ENCODE measurements around the gene HGFAC.

The HGFAC gene

DNA sequence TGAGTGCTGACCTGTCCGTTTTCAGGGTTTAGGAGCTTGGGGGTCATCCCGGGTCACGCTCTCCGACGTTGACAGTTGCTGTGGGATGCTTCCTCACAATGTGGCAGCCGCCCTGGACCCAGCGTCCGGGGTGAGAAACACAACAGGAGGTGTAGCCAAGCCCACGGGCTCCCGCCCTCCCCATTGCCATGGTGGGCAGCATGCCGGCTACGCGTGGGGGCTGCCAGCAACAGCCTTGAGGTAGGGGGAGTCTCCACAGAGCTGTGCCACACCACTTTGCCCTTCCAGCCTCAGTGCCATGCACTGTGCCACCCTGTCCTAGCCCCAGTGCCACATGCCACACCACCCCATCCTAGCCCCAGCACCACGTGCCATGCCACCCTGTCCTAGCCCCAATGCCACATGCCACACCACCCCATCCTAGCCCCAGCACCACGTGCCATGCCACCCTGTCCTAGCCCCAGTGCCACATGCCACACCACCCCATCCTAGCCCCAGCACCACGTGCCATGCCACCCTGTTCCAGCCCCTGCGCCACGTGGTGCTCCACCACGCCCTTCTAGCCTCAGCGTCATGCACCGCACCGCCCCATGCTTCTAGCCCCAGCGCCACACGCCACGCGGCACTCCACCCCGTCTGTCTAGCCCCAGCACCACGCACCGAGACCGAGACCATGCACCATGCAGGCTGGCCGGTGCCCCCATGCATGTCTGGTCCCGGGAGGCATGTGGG is 8.5 kb upstream of the HGFAC start:
- TF ChIP-seq GABPA (IDR thresholded peaks at IDR 0.05; ENCODE audit: low read depth) (no peak), POLR2AphosphoS5 (IDR thresholded peaks at IDR 0.05; ENCODE audit: low read depth) (no peak), SPI1 (IDR thresholded peaks at IDR 0.05; ENCODE audit: borderline replicate concordance, low read depth) (no peak)
- TF ChIP-seq, protein P1, sequence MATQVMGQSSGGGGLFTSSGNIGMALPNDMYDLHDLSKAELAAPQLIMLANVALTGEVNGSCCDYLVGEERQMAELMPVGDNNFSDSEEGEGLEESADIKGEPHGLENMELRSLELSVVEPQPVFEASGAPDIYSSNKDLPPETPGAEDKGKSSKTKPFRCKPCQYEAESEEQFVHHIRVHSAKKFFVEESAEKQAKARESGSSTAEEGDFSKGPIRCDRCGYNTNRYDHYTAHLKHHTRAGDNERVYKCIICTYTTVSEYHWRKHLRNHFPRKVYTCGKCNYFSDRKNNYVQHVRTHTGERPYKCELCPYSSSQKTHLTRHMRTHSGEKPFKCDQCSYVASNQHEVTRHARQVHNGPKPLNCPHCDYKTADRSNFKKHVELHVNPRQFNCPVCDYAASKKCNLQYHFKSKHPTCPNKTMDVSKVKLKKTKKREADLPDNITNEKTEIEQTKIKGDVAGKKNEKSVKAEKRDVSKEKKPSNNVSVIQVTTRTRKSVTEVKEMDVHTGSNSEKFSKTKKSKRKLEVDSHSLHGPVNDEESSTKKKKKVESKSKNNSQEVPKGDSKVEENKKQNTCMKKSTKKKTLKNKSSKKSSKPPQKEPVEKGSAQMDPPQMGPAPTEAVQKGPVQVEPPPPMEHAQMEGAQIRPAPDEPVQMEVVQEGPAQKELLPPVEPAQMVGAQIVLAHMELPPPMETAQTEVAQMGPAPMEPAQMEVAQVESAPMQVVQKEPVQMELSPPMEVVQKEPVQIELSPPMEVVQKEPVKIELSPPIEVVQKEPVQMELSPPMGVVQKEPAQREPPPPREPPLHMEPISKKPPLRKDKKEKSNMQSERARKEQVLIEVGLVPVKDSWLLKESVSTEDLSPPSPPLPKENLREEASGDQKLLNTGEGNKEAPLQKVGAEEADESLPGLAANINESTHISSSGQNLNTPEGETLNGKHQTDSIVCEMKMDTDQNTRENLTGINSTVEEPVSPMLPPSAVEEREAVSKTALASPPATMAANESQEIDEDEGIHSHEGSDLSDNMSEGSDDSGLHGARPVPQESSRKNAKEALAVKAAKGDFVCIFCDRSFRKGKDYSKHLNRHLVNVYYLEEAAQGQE (IDR thresholded peaks at IDR 0.05; ENCODE audit: insufficient replicate concordance, low read depth): no peak
- TF ChIP-seq, protein P2, sequence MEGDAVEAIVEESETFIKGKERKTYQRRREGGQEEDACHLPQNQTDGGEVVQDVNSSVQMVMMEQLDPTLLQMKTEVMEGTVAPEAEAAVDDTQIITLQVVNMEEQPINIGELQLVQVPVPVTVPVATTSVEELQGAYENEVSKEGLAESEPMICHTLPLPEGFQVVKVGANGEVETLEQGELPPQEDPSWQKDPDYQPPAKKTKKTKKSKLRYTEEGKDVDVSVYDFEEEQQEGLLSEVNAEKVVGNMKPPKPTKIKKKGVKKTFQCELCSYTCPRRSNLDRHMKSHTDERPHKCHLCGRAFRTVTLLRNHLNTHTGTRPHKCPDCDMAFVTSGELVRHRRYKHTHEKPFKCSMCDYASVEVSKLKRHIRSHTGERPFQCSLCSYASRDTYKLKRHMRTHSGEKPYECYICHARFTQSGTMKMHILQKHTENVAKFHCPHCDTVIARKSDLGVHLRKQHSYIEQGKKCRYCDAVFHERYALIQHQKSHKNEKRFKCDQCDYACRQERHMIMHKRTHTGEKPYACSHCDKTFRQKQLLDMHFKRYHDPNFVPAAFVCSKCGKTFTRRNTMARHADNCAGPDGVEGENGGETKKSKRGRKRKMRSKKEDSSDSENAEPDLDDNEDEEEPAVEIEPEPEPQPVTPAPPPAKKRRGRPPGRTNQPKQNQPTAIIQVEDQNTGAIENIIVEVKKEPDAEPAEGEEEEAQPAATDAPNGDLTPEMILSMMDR (IDR thresholded peaks at IDR 0.05; ENCODE audit: insufficient read depth, low read length): no peak
- DNase-seq (ENCODE audit: low read depth in 1 of 2, low spot score in 1 of 2): no peak
- H3K27ac ChIP-seq (replicated peaks): no peak overlapping the region
- H3K4me3 ChIP-seq (replicated peaks; ENCODE audit: insufficient read depth, low read length): no peak overlapping the region
- no peaks in the 10 kb centered on the region for H3K27me3 ChIP-seq (ENCODE audit: insufficient read depth, poor library complexity, severe bottlenecking)

DNA sequence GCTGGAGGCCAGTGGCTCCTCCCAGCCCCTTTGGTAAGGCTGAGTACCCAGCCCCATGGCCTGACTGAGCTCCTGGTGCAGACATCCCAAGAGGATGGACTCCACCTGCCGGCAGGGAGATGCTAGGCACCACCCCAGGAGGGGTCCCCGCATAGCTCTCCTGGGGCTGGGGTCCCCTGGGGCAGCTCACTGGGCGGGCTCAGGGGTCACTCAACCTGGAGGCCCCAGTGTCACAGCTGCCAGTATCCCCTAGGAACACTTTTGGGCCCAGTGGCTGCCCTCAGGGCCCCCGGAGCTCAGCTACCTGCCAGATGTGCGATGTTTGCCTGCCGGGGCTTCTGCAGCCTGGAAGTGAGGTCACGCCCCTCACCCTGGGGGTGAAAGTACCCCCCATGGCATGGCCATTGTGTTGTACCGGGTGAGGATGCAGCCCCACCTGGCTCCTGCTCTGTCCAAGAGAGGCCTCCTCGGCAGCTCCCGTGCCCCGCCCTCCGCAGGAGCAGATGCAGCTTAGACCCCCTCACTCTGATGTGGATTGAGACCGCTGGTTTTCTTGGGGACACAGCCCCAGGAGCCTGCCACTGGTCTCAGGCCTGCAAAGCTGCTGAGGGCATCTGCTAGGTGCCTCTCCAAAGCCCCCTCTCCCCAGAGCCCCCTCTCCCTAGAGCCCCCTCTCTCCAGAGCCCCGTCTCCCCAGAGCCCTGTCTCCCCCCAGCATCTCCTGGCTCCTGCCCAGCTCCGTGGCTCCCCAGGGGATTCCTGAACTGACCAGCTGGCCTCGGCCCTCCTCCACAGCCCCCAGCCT is 6.7 kb upstream of the HGFAC start:
- H3K27me3 ChIP-seq (ENCODE audit: insufficient read depth, poor library complexity, severe bottlenecking): no peaks in the 10 kb centered on the region
- TF ChIP-seq, protein P1 (IDR thresholded peaks at IDR 0.05; ENCODE audit: insufficient replicate concordance, low read depth): no peak
- TF ChIP-seq, protein P2 (IDR thresholded peaks at IDR 0.05; ENCODE audit: insufficient read depth, low read length): peak; percentile 2
- no peak for TF ChIP-seq GABPA (IDR thresholded peaks at IDR 0.05; ENCODE audit: low read depth)
- DNase-seq (ENCODE audit: low read depth in 1 of 2, low spot score in 1 of 2): no peak
- H3K27ac ChIP-seq (replicated peaks): no peak overlapping the region
- H3K4me3 ChIP-seq (replicated peaks; ENCODE audit: insufficient read depth, low read length): no peak overlapping the region

DNA sequence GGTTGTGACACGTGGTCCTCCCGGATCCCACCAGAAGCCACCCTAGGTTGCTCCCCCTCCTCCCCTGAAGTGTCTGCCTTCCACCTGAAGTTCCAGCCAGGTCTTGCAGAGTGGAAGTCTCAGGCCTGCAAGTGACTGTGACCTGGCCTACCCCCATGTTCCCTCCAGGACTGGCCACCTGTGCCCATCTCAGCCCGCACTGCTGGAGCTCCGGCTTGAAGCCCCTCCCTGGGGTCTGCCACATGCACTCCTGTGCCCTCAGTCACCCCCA is 6.1 kb upstream of the HGFAC start:
- no peak for DNase-seq (ENCODE audit: low read depth in 1 of 2, low spot score in 1 of 2)
- TF ChIP-seq POLR2AphosphoS5 (IDR thresholded peaks at IDR 0.05; ENCODE audit: low read depth): no peak
- TF ChIP-seq, protein P2 (IDR thresholded peaks at IDR 0.05; ENCODE audit: insufficient read depth, low read length): no peak
- no peak for TF ChIP-seq GABPA (IDR thresholded peaks at IDR 0.05; ENCODE audit: low read depth)
- TF ChIP-seq, protein P1 (IDR thresholded peaks at IDR 0.05; ENCODE audit: insufficient replicate concordance, low read depth): no peak
- TF ChIP-seq SPI1 (IDR thresholded peaks at IDR 0.05; ENCODE audit: borderline replicate concordance, low read depth): no peak

More for the DNA sequence above, 6.1 kb upstream of the HGFAC start:
- H3K27me3 ChIP-seq (ENCODE audit: insufficient read depth, poor library complexity, severe bottlenecking): no peaks in the 10 kb centered on the region
- H3K4me3 ChIP-seq (replicated peaks; ENCODE audit: insufficient read depth, low read length): no peak overlapping the region
- no peak overlapping the region for H3K27ac ChIP-seq (replicated peaks)
